Coronary artery (tissue), 2 donors: ENCODE data around the gene HIPK2.

Experiments
- DNase-seq: peaks from one replicate; pipeline ENCODE4 v3.0.0-alpha.2; 2017; ENCODE audit warnings: low spot score
- H3K27ac ChIP-seq, 2 donors: fragments of 200-600 bp; sonication (generic); one replicate each; pipeline ENCODE4 v1.5.1; 2016 to 2019
- H3K4me3 ChIP-seq: fragments of 200-600 bp; sonication (generic); 2 replicates; pipeline ENCODE4 v1.5.1; 2016; ENCODE audit warnings: mild to moderate bottlenecking, moderate library complexity
- TF ChIP-seq, protein P1 (sequence below): fragments of 200-600 bp; sonication (generic); IDR thresholded peaks from one replicate; pipeline ENCODE4 v1.5.1; 2019; ENCODE audit warnings: antibody characterized with exemption

Gene HIPK2

DNA sequence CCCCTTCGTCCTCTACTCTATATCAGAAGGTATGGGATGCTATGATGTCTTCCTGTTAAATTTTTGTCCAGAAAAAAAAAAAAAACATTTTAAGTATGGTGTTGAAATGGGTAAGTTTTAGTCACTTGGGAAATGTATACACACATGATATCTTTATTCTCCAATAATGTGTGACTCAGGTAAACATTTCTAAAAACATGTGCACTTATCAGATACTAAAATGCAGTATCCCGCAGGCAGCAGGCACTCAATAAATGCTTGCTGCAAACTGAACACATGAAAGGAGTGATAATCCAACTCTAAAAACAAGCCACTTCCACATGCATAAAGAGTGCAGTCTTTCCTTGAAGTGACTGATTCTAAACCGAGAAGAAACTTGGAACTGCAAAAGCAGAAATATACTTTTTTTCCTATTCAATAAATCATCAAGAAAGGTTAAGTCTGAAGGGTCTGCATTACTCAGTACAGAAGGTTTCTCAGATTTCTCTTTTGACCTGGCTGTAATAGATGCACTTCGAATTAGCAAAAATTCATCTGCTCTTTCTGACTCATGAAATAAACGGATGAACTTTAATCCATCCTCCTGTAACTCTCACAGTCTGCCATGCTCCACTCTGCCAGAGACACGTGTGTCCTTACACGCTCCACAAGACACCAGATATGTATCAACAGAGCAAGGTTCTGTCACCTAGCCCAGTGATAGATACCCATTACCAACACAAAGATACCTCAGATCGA is 84.0 kb downstream of the HIPK2 start:
- TF ChIP-seq, protein P1, sequence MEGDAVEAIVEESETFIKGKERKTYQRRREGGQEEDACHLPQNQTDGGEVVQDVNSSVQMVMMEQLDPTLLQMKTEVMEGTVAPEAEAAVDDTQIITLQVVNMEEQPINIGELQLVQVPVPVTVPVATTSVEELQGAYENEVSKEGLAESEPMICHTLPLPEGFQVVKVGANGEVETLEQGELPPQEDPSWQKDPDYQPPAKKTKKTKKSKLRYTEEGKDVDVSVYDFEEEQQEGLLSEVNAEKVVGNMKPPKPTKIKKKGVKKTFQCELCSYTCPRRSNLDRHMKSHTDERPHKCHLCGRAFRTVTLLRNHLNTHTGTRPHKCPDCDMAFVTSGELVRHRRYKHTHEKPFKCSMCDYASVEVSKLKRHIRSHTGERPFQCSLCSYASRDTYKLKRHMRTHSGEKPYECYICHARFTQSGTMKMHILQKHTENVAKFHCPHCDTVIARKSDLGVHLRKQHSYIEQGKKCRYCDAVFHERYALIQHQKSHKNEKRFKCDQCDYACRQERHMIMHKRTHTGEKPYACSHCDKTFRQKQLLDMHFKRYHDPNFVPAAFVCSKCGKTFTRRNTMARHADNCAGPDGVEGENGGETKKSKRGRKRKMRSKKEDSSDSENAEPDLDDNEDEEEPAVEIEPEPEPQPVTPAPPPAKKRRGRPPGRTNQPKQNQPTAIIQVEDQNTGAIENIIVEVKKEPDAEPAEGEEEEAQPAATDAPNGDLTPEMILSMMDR: no peak
- no peak for DNase-seq
- Histone ChIP-seq H3K4me3 (no peak overlapping the region), H3K27ac (no peak overlapping the region)

DNA sequence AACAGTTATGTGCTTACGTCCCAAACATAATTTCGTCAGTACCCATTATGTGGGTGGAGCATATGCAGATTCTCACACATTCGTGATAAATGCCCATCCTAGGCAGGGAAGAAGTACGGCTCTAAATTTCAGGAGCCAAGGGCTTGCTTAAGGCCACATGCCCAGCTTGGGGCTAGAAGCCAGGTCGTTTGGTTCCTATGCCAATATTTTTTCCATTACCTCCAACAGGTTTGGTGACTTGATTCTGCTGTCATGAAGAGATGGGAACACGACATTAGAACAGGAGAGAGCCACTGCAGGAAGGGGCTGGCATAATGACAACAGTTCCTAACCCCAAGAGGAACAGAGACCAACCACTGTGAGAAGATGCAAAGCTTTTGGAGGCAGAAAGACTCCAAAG is 85.1 kb downstream of the HIPK2 start:
- no peak overlapping the region for H3K27ac ChIP-seq
- TF ChIP-seq, protein P1: no peak
- no peak overlapping the region for H3K4me3 ChIP-seq
- DNase-seq: no peak

DNA sequence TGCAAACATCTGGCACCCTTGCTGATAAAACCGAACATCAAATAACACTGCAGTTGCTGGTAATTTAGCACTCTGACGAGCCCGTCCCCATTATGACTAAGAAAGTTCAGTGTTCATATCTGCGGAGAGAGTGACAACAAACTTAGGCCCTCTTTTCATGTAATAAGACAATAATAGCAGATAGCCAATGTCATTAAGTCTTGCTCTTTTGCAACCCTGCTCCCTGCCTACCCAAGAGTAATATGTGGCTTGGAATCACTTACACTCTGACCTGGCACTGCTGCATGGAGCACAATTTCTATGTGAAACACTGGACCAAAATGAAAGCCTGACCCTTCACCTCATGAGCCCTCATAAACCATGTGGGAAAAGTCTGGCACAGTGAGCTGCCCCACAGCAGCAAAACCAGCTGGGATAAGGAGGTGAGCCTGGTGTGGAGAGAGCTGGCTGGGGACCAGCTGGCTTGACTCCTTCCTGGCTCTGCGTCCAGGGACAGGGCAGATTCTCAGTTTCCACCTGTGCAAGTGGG is 86.5 kb downstream of the HIPK2 start:
- Histone ChIP-seq H3K4me3 (no peak overlapping the region), H3K27ac (no peak overlapping the region)
- TF ChIP-seq, protein P1: no peak
- DNase-seq: no peak

DNA sequence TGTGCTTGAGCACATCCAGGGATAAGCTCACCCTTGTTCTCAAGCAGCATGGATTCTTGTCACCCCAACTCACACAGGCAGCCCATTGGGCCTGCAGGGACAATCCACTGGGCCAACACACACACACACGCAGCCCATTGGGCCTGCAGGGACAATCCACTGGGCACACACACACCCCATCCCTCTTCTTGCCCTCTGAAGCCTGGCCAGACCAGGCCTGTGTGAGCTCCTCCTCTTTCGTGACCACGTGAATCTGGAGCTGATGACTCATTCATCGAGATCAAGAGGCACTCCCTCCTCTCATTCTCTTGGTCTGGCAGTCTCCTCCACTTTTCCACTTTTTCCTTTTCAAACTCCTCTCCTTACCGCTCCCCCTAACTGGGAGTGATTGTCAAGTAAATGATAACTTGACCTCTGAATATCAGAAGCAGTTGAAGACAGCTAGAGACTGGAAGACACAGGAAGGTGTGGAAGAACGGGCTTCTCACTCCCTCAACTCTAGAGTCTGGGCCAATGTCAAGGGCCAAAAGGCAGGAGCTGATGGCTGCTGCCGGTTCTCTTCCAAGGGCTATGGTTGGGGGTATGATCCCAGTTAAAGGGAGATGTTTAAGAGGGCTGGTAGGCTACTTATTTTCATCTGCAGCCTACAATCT is 89.7 kb downstream of the HIPK2 start:
- Histone ChIP-seq H3K4me3 (no peak overlapping the region), H3K27ac (no peak overlapping the region)
- DNase-seq: no peak
- TF ChIP-seq, protein P1: no peak

DNA sequence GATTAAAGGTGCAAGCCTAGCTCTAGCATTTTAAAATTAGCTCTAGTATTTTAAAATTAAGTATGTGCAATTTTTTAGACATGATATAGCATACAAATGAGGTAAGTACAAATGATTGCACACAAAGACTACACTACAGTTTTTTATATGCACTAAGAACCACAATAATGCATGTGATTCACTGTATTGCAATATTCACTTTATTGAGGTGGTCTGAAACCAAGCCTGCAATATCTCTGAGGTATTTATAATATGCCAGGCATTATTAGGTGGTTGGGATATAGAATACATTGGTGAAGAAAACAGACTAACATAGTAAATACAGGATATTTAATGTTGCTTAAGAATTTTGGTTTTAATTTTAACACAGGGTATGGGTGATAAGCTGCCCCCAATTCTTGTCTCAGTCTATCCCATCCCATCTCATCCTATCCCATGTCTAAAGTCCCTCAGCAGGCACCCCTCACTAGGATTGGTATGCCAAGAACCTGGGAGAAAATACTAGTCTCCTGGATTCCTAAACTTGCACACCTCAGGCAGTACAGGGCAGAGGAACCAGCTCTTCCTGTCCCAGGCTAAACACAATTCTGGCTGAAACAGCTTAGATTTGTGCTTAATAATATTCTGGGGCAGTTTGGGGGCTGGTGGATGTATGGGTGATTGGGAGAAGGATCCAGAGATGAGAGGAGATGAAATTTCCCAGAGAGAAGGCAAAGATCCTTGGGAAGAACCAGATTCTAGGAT is 90.4 kb downstream of the HIPK2 start:
- Histone ChIP-seq H3K27ac (no peak overlapping the region), H3K4me3 (no peak overlapping the region)
- DNase-seq: no peak
- TF ChIP-seq, protein P1: no peak

DNA sequence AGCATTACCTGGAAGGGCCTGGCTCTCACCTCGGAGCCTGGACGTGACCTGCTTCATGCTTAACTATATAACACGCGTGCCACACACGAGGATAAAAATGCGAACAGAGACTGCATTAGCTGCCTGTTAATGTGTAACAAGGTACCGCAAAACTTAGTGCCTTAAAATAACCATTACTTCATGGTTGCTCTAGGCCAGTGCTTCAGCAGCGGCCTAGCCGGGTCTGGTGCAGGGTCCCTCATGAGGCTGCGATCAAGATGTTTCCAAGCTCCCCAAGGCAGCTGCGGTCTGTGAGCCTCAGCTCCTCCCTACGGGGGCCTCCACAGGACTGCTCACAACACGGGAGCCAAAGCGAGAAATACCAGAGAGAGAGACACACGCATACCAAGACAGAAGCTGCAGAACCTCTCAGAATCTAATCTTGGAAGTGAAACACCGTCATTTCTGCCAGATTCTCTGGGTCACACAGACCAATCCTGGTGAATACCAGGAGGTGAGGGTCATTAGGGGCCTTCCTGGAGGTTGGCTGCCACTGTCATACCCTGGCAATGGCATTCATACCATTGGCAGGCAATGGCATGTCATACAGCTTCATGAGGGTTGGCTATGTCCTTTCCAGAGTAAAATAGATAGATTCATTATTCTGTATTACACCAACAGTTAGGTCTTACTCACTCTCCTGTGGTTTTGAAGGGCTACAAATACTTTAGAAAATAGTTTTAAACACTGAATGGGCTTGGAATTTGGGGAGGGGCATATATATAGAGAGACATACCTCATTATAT is 94.5 kb downstream of the HIPK2 start:
- TF ChIP-seq, protein P1: no peak
- no peak for DNase-seq
- peak overlapping the region; percentile 76 to 92 for H3K27ac ChIP-seq
- H3K4me3 ChIP-seq: peak overlapping the region; percentile 15
